ENCODE measurements around the gene PDCL3. TPM values are rescaled to one million over a fixed set of nuclear protein-coding genes. Genes with fewer than 3 reads are reported as not detected.

Gene PDCL3
- total RNA-seq, 2 donors from 2014 or later, result 16.6 to 27.2 TPM

DNA sequence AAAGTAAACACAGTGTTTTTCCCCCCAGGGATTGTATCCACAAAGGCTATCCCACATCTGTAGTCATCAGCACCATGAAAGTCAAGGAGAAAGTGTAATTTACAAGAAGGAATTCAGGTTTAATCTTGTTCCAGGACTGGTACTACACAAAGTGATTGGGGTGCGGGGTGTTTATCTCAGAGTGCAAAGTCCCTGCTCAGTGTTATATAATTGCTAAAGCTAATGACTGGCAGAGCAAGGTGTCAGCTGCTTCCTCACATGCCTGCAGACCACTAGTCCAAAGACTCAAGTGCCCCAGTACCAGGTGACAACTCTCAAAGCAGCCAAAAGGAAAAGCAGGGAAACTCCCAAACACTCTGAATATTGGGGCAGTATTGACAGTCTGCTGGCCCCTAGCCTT lies 40.4 kb upstream of the PDCL3 start:
- no peak for DNase-seq (ENCODE audit: low spot score)
- no peaks in the 10 kb centered on the region for H3K27me3 ChIP-seq (replicated peaks; ENCODE audit: insufficient read depth)
- H3K4me3 ChIP-seq, result no peak overlapping the region
- intact Hi-C loops (cut with DNase I), result no loop called here
- H3K36me3 ChIP-seq, result no peaks in the 10 kb centered on the region
- H3K9me3 ChIP-seq, result no peaks in the 10 kb centered on the region
- TF ChIP-seq POLR2A (IDR thresholded peaks at IDR 0.05) (no peak), POLR2AphosphoS5 (IDR thresholded peaks at IDR 0.05) (no peak)
- TF ChIP-seq, protein P1, sequence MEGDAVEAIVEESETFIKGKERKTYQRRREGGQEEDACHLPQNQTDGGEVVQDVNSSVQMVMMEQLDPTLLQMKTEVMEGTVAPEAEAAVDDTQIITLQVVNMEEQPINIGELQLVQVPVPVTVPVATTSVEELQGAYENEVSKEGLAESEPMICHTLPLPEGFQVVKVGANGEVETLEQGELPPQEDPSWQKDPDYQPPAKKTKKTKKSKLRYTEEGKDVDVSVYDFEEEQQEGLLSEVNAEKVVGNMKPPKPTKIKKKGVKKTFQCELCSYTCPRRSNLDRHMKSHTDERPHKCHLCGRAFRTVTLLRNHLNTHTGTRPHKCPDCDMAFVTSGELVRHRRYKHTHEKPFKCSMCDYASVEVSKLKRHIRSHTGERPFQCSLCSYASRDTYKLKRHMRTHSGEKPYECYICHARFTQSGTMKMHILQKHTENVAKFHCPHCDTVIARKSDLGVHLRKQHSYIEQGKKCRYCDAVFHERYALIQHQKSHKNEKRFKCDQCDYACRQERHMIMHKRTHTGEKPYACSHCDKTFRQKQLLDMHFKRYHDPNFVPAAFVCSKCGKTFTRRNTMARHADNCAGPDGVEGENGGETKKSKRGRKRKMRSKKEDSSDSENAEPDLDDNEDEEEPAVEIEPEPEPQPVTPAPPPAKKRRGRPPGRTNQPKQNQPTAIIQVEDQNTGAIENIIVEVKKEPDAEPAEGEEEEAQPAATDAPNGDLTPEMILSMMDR (IDR thresholded peaks at IDR 0.05), result no peak
- no peak overlapping the region for H3K27ac ChIP-seq
- H3K4me1 ChIP-seq (replicated peaks), result no peaks in the 10 kb centered on the region
- 68% methylated on average over 1 of the region's 1 CpG for WGBS

DNA sequence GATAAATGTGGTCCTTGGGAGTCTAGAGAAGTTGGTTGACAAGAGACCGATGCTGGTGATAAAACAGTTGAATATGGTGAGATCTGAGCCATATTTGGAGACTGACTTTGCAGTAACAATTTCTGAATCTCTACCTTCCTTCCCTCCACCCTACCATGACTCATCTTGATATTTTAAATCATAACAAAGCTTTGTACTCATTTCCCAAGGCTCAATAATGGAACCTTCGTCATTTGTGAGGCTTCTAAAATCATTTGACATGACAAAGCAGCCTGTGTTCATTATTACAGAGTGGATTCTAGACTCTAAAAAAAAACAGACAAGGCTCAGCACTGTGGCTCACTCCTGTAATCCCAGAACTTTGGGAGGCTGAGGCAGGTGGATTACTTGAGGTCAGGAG lies 38.5 kb upstream of the PDCL3 start:
- no peak for DNase-seq (ENCODE audit: low spot score)

DNA sequence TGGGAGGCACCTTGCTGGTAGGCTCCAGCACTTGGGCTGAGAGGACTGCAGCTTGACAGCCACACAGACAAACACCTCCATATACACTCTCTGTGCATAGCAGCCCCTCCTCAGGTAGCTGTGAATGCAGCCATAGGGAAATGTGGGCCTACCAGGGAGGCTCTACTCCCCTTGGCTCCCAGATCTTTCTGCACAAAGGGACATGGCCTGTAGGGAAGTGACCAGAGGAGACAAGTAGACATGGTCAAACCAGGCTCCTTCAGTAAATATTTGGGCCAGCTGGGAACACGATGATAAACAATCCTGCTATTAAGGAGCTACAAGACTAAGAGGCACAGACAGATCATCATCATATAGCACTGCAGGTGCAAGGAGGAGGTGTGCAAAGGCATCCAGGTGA lies 35.9 kb upstream of the PDCL3 start:
- intact Hi-C loops (cut with DNase I), result no loop called here
- TF ChIP-seq, protein P1 (IDR thresholded peaks at IDR 0.05), result no peak
- TF ChIP-seq POLR2AphosphoS5 (IDR thresholded peaks at IDR 0.05), result no peak
- TF ChIP-seq POLR2A (IDR thresholded peaks at IDR 0.05), result no peak
- no peak for DNase-seq (ENCODE audit: low spot score)
- no peak overlapping the region for H3K4me3 ChIP-seq
- 64% methylated on average over 1 of the region's 1 CpG for WGBS
- H3K4me1 ChIP-seq (replicated peaks), result no peaks in the 10 kb centered on the region
- no peak overlapping the region for H3K27ac ChIP-seq
- H3K36me3 ChIP-seq, result no peaks in the 10 kb centered on the region
- no peaks in the 10 kb centered on the region for H3K27me3 ChIP-seq (replicated peaks; ENCODE audit: insufficient read depth)
- H3K9me3 ChIP-seq, result no peaks in the 10 kb centered on the region

More for the DNA sequence above, 38.5 kb upstream of the PDCL3 start:
- Histone ChIP-seq H3K27me3 (replicated peaks; ENCODE audit: insufficient read depth) (no peaks in the 10 kb centered on the region), H3K4me1 (replicated peaks) (no peaks in the 10 kb centered on the region), H3K9me3 (no peaks in the 10 kb centered on the region), H3K4me3 (no peak overlapping the region), H3K36me3 (no peaks in the 10 kb centered on the region), H3K27ac (no peak overlapping the region)
- 84% methylated on average over 2 of the region's 2 CpGs for WGBS
- TF ChIP-seq, protein P1 (IDR thresholded peaks at IDR 0.05), result no peak
- TF ChIP-seq POLR2A (IDR thresholded peaks at IDR 0.05) (no peak), POLR2AphosphoS5 (IDR thresholded peaks at IDR 0.05) (no peak)
- intact Hi-C loops (cut with DNase I), result no loop called here

DNA sequence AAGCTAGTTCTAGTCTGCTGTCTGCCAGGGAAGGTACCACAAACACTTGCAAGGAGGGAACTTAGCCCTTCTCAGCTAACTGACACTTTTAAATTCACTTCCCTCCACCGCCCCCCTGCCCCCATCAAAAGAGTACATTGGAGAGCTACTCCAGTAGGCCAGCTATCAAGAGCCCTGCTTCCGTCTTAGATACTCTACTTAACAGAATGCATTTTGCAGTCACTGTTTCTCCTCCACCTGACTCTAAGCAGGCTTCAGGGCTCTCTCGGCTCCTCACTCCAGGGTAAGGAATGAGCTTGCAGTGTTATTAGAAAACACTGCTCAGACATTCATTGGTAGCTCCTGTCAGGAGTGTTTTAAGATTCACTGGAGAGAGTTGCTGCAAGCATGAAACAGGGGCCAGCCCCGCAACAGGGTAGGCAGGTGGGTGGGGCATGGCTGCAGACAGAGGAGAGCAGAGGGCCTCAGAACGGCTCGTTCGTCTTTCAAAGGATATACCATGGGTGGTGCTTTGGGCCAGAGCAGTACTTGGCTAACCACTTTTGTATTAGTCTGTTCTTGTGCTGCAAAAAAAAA lies 35.3 kb upstream of the PDCL3 start:
- 65% methylated on average over 7 of the region's 7 CpGs for WGBS
- no peak for DNase-seq (ENCODE audit: low spot score)
- no peaks in the 10 kb centered on the region for H3K36me3 ChIP-seq
- intact Hi-C loops (cut with DNase I), result no loop called here
- no peaks in the 10 kb centered on the region for H3K9me3 ChIP-seq
- H3K27me3 ChIP-seq (replicated peaks; ENCODE audit: insufficient read depth), result no peaks in the 10 kb centered on the region
- H3K4me3 ChIP-seq, result no peak overlapping the region
- TF ChIP-seq POLR2AphosphoS5 (IDR thresholded peaks at IDR 0.05) (no peak), POLR2A (IDR thresholded peaks at IDR 0.05) (no peak)
- TF ChIP-seq, protein P1 (IDR thresholded peaks at IDR 0.05), result no peak
- no peak overlapping the region for H3K27ac ChIP-seq
- no peaks in the 10 kb centered on the region for H3K4me1 ChIP-seq (replicated peaks)

DNA sequence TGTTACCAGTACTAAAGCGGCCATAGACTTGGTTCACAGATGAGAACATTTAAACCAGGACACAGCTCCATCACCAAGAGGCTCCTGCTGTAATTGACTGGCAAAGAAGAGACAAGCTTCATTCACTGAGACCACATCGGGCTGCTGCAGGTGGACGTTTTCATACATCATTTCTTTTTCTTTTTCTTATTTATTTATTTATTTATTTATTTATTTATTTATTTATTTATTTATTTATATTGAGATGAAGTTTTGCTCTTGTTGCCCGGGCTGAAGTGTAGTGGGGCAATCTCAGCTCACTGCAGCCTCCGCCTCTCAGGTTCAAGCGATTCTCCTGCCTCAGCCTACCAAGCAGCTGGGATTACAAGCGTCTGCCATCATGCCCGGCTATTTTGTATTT lies 33.6 kb upstream of the PDCL3 start:
- H3K4me1 ChIP-seq (replicated peaks), result no peaks in the 10 kb centered on the region
- no peaks in the 10 kb centered on the region for H3K9me3 ChIP-seq
- no peaks in the 10 kb centered on the region for H3K27me3 ChIP-seq (replicated peaks; ENCODE audit: insufficient read depth)
- no peak overlapping the region for H3K4me3 ChIP-seq
- H3K27ac ChIP-seq, result no peak overlapping the region
- intact Hi-C loops (cut with DNase I), result no loop called here
- 91% methylated on average over 8 of the region's 8 CpGs for whole genome bisulfite sequencing
- DNase-seq (ENCODE audit: low spot score), result no peak
- no peaks in the 10 kb centered on the region for H3K36me3 ChIP-seq
- TF ChIP-seq, protein P1 (IDR thresholded peaks at IDR 0.05), result no peak
- no peak for TF ChIP-seq POLR2A (IDR thresholded peaks at IDR 0.05)
- no peak for TF ChIP-seq POLR2AphosphoS5 (IDR thresholded peaks at IDR 0.05)

All from prostate gland (tissue), 2 donors.